ENCODE measurements around the gene VAT1L.

VAT1L gene

DNA sequence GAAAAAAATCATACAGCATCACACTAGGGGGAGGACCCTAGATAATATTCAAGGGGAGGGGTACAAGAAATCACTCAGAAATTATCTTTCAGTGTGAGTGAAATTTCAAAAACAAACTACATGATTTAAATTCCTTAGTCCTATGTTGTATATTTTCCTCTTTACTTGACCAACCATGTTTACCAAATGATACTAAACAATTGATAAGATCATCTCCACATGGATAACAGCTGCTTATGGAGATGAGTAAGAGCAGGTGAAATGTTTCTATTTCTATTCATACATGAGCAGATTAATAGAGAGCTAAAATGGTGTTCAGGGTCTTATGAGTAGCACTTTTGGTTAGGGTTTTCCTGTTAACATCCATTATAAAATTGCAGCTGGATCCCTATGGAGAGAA is 7.3 kb upstream of the VAT1L start:
- DNase-seq (ENCODE audit: extremely low read depth, low read depth) = no peak
- TF ChIP-seq, protein P1, sequence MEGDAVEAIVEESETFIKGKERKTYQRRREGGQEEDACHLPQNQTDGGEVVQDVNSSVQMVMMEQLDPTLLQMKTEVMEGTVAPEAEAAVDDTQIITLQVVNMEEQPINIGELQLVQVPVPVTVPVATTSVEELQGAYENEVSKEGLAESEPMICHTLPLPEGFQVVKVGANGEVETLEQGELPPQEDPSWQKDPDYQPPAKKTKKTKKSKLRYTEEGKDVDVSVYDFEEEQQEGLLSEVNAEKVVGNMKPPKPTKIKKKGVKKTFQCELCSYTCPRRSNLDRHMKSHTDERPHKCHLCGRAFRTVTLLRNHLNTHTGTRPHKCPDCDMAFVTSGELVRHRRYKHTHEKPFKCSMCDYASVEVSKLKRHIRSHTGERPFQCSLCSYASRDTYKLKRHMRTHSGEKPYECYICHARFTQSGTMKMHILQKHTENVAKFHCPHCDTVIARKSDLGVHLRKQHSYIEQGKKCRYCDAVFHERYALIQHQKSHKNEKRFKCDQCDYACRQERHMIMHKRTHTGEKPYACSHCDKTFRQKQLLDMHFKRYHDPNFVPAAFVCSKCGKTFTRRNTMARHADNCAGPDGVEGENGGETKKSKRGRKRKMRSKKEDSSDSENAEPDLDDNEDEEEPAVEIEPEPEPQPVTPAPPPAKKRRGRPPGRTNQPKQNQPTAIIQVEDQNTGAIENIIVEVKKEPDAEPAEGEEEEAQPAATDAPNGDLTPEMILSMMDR (IDR thresholded peaks at IDR 0.05; ENCODE audit: low read depth, low read length) = no peak

DNA sequence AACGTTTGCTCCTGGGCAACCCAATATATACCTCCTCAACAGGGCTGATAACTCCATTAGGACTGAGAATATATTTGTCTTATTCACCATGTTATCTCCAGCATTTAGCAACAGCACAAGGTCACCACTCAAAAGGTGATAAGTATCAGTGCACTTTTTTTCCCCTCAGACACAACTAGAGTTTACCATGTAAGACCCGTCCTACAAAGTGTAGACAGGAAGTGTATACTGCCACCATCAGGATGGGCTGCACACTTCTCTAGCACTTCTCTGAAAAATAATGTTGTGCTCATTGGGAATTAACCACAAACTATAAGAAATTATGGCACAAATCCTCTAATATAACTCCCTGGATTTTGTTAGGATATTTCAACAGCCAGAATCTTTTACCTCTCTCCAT is 5.7 kb upstream of the VAT1L start:
- no peak for DNase-seq (ENCODE audit: extremely low read depth, low read depth)
- TF ChIP-seq, protein P1 (IDR thresholded peaks at IDR 0.05; ENCODE audit: low read depth, low read length) = peak; percentile 21

DNA sequence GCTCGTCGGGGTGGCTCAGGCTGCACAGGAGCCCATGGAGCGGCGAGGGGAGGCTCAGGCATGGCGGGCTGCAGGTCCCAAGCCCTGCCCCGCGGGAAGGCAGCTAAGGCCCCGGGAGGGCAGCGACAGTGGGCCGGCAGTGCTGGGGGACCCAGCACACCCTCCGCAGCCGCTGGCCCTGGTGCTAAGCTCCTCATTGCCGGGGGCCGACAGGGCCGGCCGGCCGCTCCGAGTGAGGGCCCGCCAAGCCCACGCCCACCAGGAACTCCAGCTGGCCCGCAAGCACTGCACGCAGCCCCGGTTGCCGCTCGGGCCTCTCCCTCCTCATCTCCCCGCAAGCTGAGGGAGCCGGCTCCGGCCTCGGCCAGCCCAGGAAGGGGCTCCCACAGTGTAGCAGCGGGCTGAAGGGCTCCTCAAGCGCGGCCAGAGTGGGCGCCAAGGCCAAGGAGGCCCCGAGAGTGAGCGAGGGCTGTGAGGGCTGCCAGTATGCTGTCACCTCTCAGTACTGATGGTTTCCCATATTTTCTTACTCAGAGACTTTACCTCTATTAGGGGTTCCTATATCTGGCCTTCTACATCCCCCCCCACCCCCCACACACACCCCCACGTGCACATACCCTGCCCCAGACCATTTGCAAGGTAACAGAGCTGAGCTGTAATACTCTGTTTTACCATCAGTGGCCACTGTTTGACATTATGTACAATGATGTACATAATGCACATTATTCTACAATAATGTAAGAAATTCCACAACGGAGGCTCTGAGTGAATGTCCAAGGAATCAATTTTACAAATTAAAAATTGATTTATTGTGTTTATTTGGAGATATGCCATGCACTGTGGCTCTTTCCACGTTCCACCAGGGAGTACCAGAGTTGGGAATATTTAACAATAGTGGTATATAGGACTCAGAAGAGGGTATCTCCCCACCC is 3.7 kb upstream of the VAT1L start:
- no peak for DNase-seq (ENCODE audit: extremely low read depth, low read depth)
- TF ChIP-seq, protein P1 (IDR thresholded peaks at IDR 0.05; ENCODE audit: low read depth, low read length) = no peak; the same call in 1 of the 2 replicates

DNA sequence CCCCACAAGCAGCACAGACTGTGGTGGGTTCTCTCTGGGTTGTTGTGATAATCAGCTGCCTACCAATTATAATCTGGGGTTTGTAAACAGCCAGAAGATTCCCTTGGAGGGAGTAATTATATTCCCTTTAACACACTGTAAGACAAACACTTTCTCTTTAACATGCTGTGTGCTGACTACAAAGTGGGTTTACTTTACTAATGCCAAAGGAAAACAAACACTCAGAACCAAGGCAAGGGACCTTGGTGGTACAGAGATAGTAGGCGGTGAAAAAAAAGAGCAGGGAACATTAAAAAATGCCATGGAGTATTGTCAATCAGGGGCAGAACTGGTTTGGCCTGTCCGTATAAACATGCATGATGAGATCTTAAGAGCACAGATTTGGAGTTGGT is 3.0 kb upstream of the VAT1L start:
- no peak for DNase-seq (ENCODE audit: extremely low read depth, low read depth)
- TF ChIP-seq, protein P1 (IDR thresholded peaks at IDR 0.05; ENCODE audit: low read depth, low read length) = no peak

DNA sequence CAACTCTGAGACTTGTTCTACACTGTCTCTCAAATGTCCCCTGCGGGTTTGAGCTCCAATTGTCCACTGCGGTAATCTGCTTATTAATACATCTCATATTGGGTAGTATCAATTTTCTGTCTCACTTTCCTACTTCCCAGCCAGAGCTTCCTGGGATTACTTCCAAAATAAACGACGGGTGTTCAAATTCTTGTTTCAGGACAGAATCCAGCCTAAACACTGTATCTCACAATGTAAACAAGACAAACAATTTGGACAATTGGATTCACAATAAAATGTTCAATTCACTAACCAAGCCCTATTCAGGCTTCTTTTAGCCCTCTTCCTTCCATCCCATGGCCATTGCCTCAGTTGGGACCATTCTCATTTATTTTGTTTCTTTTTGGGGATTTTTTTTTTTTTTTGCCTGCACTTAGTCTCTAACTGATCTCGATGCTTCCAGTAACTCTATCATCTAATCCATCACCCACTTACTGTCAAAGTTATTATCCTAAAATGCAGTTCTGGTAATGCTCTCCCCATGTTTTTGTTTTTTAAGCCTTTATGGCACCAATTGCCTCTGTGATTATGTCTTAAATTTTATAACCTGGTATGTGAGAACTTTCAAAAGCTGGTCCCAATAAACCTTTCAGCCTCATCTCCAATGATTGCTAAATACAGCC is 2.0 kb upstream of the VAT1L start:
- TF ChIP-seq, protein P1 (IDR thresholded peaks at IDR 0.05; ENCODE audit: low read depth, low read length) = no peak
- DNase-seq (ENCODE audit: extremely low read depth, low read depth) = no peak

DNA sequence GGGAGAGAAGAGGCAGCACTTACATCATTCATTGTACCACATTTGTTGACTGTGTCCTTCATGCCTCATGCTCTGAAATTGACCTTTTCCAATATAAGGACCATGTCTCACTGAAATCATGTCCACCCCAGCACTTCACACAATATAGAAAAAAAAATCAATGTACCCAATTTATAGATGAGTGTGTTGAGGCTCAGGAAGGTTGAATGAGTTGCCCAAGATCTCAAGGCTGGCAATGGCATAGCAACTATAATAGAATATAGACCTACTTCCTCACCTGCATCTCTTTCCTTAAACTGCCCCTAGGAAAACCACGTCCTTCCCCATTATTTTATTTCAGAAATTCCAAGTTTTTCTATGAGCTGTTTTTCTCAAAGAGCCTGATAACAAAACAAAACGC is 912 bp upstream of the VAT1L start:
- DNase-seq (ENCODE audit: extremely low read depth, low read depth) = no peak
- TF ChIP-seq, protein P1 (IDR thresholded peaks at IDR 0.05; ENCODE audit: low read depth, low read length) = no peak

Measured in AG09319 (cell line).